ENCODE measurements around the gene AP2A2. TPM values are rescaled to one million over a fixed set of nuclear protein-coding genes. Genes with fewer than 3 reads are reported as not detected.

The AP2A2 gene
- total RNA-seq, 1 experiment from 2014 or later = 70.6 TPM

- no TSS peak for BruUV-seq (replicated peaks)
- ChIA-PET POLR2A (no interaction called here), CTCF (no interaction called here)
- intact Hi-C loops (cut with micrococcal nuclease) = no loop called here
- no peak for DNase-seq (ENCODE audit: unreplicated experiment)
- Mint-ChIP-seq H3K36me3 (ENCODE audit: insufficient read depth, unreplicated experiment) (no peaks in the 10 kb centered on the region), H3K9me3 (ENCODE audit: unreplicated experiment) (peaks cover 11% of the 10 kb centered on the region), H3K4me1 (ENCODE audit: insufficient read depth, unreplicated experiment) (no peaks in the 10 kb centered on the region), H3K27ac (ENCODE audit: low read depth, unreplicated experiment) (no peak overlapping the region), H3K4me3 (ENCODE audit: unreplicated experiment) (no peak overlapping the region), H3K27me3 (ENCODE audit: insufficient read depth, unreplicated experiment) (no peaks in the 10 kb centered on the region)
- no peak for TF ChIP-seq CTCF (IDR thresholded peaks at IDR 0.05; ENCODE audit: unreplicated experiment)
Observed at GRCh38 chr11:1030086-1030485, 104.4 kb downstream of the AP2A2 start.

GRCh38 chr11:1030556-1030955 lies 104.9 kb downstream of the AP2A2 start:
- intact Hi-C loops (cut with micrococcal nuclease) = no loop called here

GRCh38 chr11:1031121-1031899 lies 105.6 kb downstream of the AP2A2 start:
- DNase-seq (ENCODE audit: unreplicated experiment) = no peak
- H3K4me1 Mint-ChIP-seq (ENCODE audit: insufficient read depth, unreplicated experiment) = no peaks in the 10 kb centered on the region
- H3K4me3 Mint-ChIP-seq (ENCODE audit: unreplicated experiment) = no peak overlapping the region
- no peak for TF ChIP-seq CTCF (IDR thresholded peaks at IDR 0.05; ENCODE audit: unreplicated experiment)
- H3K27ac Mint-ChIP-seq (ENCODE audit: low read depth, unreplicated experiment) = no peak overlapping the region
- H3K36me3 Mint-ChIP-seq (ENCODE audit: insufficient read depth, unreplicated experiment) = no peaks in the 10 kb centered on the region
- intact Hi-C loops (cut with micrococcal nuclease) = no loop called here
- BruUV-seq (replicated peaks) = no TSS peak
- H3K27me3 Mint-ChIP-seq (ENCODE audit: insufficient read depth, unreplicated experiment) = no peaks in the 10 kb centered on the region
- H3K9me3 Mint-ChIP-seq (ENCODE audit: unreplicated experiment) = peaks cover 11% of the 10 kb centered on the region
- ChIA-PET CTCF (no interaction called here), POLR2A (no interaction called here)

More at GRCh38 chr11:1030556-1030955, 104.9 kb downstream of the AP2A2 start:
- Mint-ChIP-seq H3K36me3 (ENCODE audit: insufficient read depth, unreplicated experiment) (no peaks in the 10 kb centered on the region), H3K27ac (ENCODE audit: low read depth, unreplicated experiment) (no peak overlapping the region), H3K27me3 (ENCODE audit: insufficient read depth, unreplicated experiment) (no peaks in the 10 kb centered on the region), H3K4me3 (ENCODE audit: unreplicated experiment) (no peak overlapping the region), H3K9me3 (ENCODE audit: unreplicated experiment) (peaks cover 11% of the 10 kb centered on the region), H3K4me1 (ENCODE audit: insufficient read depth, unreplicated experiment) (no peaks in the 10 kb centered on the region)
- ChIA-PET POLR2A (no interaction called here), CTCF (no interaction called here)
- DNase-seq (ENCODE audit: unreplicated experiment) = no peak
- no peak for TF ChIP-seq CTCF (IDR thresholded peaks at IDR 0.05; ENCODE audit: unreplicated experiment)
- BruUV-seq (replicated peaks) = no TSS peak

GRCh38 chr11:1032310-1032891 lies 106.7 kb downstream of the AP2A2 start:
- intact Hi-C loops (cut with micrococcal nuclease) = no loop called here
- no peaks in the 10 kb centered on the region for H3K4me1 Mint-ChIP-seq (ENCODE audit: insufficient read depth, unreplicated experiment)
- ChIA-PET CTCF (interaction anchor here (0.6 kb wide), 1 partner anchor 47 kb away, joined by 4 read pairs; no protein-coding TSS in a partner anchor), POLR2A (interaction anchor here (1.3 kb wide), 1 partner anchor 8 kb away, joined by 3 read pairs; no protein-coding TSS in a partner anchor)
- no TSS peak for BruUV-seq (replicated peaks)
- H3K27ac Mint-ChIP-seq (ENCODE audit: low read depth, unreplicated experiment) = no peak overlapping the region
- peaks cover 11% of the 10 kb centered on the region for H3K9me3 Mint-ChIP-seq (ENCODE audit: unreplicated experiment)
- TF ChIP-seq CTCF (IDR thresholded peaks at IDR 0.05; ENCODE audit: unreplicated experiment) = no peak
- no peak overlapping the region for H3K4me3 Mint-ChIP-seq (ENCODE audit: unreplicated experiment)
- DNase-seq (ENCODE audit: unreplicated experiment) = no peak
- no peaks in the 10 kb centered on the region for H3K36me3 Mint-ChIP-seq (ENCODE audit: insufficient read depth, unreplicated experiment)
- no peaks in the 10 kb centered on the region for H3K27me3 Mint-ChIP-seq (ENCODE audit: insufficient read depth, unreplicated experiment)
